HG03439 (cell line): ENCODE data around the gene PKD2.
"Not testable (repeated sequence)": the region's sequence is repeated elsewhere in the genome, so short reads cannot be mapped to it uniquely, and the experiment has no call there.

Experiments used
- ATAC-seq: cut with Tn5 transposase; IDR thresholded peaks from one replicate; pipeline ENCODE4 v1.9.1; 2021; ENCODE audit warnings: mild to moderate bottlenecking, moderate library complexity; ENCODE audit not compliant: unreplicated experiment

The PKD2 gene

DNA sequence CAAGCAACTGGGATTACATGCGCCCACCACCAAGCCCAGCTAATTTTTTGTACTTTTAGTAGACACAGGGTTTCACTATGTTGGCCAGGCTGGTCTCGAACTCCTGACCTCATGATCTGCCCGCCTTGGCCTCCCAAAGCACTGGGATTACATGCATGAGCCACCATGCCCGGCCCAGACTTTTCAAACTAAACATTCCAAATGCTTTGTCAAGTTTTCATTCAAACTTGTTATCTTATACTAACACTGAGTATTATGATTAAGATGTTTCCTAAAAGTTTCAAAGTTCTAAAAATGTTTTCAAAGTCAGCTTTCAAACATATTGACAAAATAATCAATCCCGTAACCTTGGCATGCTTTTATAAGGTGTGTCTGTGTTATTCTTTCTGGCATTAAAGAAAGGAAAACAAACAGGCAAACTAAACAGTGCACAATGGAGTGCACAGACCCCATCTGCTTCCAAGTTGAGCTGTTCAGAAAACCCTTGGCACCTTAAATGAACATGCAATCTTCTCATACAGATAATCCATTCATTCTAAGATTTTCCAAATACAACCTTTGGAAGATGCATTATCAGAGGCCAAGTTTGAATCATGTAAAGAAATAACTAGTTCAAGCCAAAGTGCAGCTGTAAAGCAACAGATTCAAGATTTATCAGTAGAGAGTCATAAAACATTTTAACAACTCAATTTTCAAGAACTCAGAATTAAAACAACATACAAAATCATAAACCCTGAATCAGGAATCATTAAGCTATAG lies 101.9 kb downstream of the PKD2 start:
- ATAC-seq = no peak

DNA sequence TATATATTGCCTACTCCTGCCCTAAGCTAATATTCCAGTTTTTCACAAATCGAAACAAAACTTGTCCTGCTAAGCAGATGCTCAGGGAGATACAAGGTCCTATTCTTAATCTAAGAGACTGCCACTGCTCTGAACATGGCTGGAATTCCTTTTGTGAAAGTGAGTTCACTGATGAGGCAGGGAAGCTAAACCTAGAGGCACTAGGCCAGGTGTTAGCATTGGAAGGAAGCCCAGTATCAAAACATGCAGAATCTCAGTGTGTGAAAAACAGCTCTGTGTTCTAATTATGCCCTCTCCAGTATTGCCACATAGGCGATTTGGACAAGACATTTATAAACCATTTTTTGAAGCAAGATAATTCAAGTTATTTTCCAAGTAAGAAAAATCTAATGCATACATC lies 103.4 kb downstream of the PKD2 start:
- no peak for ATAC-seq

DNA sequence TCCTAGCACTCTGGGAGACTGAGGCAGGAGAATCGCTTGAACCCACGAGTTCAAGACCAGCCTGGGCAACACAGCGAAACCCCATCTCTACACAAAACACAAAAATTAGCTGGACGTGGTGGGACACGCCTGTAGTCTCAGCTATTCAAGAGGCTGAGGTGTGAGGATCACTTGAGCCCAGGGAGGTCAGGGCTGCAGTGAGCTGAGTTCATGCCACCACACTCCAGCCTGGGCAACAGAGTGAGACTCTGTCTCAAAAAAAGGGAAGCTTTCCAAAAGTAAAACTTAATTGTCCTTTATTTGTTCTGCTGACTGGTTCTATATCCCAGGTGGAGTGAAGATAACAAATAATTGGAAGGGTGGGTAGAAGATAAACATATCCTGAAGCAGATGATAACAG lies 105.4 kb downstream of the PKD2 start:
- ATAC-seq = no peak

DNA sequence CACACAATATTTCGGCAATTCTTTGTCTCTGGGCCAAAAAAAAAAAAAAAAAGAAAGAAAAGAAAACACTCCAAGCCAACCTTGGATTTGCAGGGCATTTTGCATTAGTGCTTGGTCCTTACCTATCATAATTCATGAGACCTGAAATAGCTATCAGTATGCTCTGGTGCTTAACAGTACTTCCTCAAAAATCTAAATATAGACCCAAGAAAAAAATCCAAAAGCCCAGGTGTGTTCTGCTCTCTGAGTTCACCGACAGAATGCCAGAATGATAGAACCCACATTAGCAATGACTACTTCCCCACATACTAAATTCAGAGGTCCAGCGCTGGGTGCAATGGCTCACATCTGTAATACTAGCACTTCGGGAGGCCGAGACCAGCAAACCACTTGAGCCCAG lies 108.2 kb downstream of the PKD2 start:
- no peak for ATAC-seq

DNA sequence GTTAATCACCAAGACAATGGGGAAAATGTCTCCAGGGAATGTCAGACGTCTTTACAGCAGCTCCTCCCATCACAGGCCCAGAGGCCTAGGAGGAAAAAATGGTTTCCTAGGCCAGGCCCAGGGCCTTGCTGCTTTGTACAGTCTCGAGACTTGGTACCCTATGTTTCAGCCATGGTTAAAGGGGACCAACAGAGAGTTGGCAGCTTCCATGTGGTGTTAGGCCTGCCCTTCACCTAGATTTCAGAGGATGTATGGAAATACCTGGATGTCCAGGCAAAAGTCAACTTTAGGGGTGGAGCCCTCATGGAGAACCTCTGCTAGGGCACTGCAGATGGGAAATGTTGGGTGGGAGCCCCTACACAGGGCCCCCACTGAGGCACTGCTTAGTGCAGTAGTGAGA lies 112.5 kb downstream of the PKD2 start:
- ATAC-seq = no peak

DNA sequence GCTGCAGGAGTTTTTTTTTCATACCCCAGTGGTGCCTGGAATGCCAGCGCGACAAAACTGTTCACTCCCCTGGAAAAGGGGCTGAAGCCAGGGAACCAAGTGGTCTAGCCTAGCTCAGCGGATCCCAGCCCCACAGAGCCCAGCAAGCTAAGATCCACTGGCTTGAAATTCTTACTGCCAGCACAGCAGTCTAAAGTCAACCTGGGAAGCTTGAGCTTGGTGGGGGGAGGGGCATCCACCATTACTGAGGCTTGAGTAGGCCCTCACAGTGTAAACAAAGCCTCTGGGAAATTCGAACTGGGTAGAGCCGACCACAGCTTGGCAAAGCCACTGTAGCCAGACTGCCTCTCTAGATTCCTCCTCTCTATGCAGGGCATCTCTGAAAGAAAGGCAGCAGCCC lies 114.8 kb downstream of the PKD2 start:
- not testable (repeated sequence) for ATAC-seq
